HG02981 (cell line): ENCODE measurements around the gene OR11A1.
"Not testable (repeated sequence)": the region's sequence is repeated elsewhere in the genome, so short reads cannot be mapped to it uniquely, and the experiment has no call there.

Experiments
- ATAC-seq: cut with Tn5 transposase; IDR thresholded peaks from one replicate; pipeline ENCODE4 v1.9.1; 2021; ENCODE audit warnings: mild to moderate bottlenecking, moderate library complexity; ENCODE audit not compliant: unreplicated experiment

OR11A1 gene

DNA sequence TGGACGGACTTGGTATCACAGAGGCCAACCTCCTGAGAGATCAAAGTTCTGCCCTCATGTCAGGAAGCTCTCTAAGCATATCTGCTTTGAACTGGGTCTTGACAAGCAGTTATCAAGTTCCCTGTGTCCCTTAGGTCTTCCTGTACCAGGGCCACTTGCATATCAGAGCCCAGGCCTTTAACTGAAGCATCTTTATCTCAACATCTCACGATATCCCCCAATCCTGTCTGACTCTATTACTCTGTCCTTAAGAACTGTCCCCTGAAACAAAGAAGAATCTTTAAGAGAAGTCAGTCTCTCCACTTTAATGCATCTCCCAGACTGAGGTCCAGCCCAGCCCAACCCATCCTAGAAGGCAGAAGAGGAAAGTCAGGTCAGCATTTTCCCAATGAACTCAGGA is 22.7 kb upstream of the OR11A1 start:
- no peak for ATAC-seq

DNA sequence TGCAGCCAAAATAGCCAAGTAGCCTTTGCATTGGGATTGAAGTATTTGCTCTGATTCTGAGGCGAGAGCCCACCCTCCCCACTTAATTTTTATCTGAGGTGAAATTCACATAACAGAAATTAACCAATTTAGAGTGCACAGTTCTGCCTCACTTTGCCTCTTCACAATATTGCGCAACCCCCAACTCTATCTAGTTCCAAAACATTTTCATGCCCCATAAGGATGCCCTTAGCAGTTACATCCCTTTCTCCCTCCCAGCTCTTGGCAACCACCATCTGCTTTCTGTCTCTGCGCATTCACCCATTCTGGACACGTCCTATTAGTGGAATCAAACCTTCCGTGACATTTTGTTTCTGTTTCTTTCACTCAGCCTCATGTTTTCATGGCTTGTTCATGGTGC is 21.9 kb upstream of the OR11A1 start:
- ATAC-seq = no peak

DNA sequence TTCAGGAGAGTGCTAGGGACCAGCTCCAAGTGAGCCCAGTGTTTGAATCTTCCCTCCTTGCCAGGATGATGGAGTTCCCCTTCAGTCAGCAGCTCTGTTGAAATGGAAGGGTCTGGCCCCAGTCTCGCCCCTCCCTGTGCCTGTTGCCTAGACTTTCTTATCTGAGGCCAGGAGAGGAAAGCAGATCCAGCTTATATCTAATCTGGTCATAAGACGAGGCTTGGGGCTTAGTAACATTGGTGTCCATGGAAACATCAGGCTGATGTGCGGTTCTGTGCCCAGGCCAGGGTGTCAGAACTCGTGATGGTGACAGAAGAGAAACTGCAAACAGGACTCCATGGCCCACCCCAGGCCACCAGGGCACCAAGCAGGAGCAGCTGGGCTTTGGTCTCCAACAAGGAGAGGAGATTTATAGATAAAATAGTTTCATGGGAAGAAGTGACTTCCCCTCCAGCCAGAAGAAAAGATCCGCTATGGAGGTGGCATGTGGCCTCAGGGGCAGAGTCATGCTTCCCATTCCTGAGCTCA is 21.1 kb upstream of the OR11A1 start:
- no peak for ATAC-seq

DNA sequence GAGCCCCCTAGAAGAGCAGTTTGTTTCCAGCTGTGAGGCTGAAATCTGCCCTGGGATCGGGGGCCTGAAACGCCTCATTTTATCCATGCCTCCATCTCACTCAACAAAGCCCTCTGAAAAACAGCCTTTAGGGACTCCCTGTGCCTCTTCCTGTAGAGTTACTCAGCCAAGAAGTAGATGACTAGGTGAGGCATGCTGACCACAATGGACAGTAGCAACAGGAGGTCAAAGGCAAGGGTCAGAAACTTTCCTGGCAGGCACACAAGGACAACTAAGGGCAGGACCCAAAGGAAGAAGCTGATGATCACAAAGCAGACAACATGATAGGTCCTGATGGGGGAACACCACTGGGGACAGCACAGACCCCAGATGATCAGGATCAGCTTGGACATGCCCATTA is 18.1 kb upstream of the OR11A1 start:
- ATAC-seq = no peak

DNA sequence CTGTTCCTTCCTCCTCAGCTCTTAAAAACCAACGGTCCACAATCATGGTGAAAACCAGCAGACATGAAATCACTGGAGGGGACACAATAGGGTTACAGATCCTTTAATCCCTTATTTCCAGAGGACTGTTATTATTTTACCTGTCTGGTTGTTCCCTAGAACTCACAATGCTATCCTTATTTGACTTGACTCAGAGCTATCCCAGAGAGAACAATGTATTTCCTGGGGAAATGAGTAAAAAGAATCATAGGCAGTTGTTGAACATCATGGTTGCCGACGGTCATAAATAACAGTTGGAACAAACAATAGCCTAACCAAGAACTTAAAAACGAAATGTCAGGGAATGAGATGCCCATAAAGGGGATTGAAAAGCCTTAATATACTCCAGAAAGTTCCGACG is 9.4 kb upstream of the OR11A1 start:
- ATAC-seq = no peak

DNA sequence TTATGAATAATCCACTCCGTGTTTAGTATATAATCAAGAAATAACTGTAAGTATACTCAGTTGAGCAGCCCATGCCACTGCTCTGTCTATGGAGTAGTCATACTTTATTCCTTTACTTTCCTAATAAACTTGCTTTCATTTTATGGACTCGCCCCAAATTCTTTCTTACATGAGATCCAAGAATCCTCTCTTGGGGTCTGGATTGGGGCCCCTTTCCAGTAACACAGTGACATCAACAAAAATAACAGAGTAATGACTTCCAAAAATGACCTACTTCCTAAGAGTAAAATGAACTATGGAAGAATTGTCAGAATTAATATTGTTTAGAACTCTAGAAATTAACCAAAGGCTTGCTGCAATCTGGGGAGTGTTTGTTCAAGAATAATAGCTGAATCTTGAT is 8.9 kb upstream of the OR11A1 start:
- no peak for ATAC-seq

DNA sequence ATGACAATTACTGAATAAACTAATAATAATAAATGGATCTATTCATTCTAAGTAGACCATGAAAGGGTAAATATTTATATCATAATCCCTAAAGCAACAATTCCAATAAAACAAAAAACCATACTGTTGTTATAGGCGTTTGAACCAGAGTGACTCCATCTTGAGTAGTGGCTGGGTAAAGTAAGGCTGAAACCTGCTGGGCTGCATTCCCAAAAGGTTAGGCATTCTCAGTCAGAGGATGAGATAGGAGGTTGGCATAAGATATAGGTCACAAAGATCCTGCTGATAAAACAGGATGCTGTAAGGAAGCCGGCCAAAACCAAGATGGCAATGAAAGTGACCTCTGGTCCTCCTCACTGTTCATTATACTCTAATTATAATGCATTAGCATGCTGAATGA is 8.4 kb upstream of the OR11A1 start:
- ATAC-seq = no peak

DNA sequence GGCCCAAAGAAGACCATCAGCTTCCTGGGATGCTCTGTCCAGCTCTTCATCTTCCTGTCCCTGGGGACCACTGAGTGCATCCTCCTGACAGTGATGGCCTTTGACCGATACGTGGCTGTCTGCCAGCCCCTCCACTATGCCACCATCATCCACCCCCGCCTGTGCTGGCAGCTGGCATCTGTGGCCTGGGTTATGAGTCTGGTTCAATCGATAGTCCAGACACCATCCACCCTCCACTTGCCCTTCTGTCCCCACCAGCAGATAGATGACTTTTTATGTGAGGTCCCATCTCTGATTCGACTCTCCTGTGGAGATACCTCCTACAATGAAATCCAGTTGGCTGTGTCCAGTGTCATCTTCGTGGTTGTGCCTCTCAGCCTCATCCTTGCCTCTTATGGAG is 5.2 kb upstream of the OR11A1 start:
- ATAC-seq = no peak

DNA sequence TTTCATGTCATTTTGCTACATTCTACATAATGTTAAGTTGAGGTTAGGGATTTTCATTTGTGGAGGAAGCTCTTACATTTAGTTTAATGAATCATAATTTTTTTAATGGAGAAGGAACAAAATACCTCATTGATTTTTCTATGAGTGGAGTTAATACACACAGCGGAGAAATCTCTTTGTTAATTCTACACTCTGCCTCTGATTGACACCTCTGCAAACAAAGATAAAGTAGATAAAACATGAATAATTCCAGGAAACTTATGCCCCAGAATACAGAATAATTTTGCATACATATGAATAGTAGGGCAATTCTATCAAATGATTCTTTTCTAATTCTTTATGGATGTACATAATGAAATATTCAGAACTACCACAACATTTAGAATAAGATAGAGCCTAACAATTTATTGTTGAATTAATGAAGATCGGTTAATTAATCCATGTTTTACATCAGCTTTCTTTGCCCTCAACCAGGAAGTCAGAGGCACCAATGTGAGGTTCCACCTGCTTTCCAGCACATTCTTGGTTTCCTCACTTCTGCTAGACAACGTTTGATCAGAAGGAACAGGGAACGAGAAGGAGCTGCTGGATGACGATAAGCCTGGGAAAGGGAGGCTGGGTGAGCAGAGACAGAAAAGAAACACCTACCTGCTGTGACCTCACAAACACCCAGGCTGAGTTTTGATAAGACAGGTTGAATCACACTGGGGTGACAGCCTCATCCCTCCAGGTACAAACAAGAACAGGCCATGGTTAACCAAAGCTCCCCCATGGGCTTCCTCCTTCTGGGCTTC is 4.3 kb upstream of the OR11A1 start:
- no peak for ATAC-seq

DNA sequence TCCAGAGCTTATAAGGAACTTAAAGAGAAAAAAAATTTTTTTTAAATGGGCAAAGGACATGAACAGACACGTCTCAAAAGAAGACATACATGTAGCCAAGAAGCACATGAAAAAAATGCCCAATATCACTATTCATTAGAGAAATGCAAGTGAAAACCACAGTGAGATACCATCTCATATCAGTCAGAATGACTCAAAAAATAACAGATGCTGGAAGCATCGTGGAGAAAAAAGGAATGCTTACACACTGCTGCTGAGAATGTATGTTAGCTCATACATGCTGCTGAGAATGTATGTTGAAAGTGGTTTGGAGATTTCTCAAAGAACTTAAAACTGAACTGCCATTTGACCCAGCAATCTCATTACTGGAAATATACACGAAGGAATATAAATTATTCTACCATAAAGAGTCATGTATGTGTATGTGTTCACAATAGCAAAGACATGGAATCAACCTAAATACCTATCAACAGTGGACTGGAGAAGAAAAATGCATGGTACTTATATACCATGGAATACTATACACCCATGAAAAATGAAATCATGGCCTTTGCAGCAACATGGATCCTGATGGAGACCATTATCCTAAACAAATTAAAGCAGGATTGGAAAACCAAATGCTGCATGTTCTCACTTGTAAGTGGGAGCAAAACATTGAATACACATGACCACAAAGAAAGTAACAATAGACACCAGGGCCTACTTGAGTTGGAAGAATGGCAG is 5.2 kb downstream of the OR11A1 start:
- no peak for ATAC-seq

DNA sequence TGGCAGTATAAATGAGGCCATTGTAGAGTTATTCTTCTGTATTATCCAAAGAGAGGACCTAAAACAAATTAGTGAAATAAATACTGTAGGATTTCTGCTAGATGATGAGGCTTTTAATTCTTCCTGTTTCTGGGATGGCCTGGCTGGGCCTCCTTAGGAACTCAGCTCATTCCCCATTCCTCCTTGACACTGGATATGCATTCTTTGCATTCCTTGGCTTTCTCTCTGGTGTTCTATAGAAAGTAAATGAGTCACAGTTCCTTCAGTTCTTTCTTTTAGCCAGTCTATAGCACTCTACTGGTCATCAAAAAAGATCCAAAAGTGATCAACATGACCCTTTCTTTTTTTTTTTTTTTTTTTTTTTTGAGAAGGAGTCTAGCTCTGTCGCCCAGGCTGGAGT is 9.2 kb downstream of the OR11A1 start:
- ATAC-seq = no peak

DNA sequence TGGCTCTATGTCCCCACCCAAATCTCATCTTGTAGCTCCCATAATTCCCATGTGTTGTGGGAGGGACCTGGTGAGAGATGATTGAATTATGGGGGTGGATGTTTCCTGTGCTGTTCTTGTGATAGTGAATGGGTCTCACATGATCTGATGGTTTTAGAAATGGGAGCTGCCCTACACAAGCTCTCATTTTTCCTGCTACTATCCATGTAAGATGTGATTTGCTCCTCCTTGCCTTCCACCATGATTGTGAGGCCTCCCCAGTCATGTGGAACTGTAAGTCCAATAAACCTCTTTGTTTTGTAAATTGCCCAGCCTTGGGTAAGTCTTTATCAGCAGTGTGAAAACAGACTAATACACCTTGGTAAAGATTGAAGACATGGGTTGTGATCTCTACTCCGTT is 12.8 kb downstream of the OR11A1 start:
- ATAC-seq = not testable (repeated sequence)

DNA sequence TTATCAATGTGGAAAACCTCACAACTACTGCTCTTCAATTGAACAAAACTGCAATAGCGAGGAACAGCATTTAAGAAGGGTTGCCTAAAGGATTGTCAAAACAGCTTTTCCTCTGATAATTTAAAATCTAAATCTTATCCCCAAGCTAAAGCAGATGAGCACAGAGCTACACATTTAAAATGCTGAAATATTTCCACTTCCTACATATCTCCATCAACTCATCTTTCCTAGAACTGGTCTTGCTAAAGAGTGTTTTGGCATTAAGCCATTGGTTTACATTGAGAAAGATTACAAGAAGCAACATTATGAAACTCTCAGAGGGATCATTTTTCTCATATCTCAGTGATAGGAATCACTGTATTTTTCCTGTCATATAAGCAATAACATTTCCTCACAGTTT is 14.2 kb downstream of the OR11A1 start:
- ATAC-seq = no peak

DNA sequence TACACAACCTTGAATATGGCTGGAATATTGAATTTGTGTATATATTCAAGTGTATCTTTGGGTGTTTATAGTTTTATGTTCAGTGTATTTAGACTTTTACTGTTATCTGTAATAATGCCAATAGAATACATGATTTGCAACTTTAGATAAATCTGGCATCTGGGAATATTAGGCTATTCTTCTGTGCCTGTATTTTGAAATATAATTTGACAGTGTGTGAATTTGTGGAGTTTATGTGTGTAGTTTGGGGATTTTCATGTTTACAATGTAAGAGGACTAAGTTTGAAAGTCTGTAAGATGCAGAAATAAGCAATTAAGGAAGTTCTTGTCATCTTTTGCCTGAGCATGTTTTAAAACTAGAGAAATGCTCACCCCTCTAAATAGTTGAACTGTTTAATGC is 17.9 kb downstream of the OR11A1 start, which contains the start of gene OR10C1:
TSS of gene OR10C1 (plus strand) at position 301 of the 400 bp plus-strand sequence. CDS start 710 bp downstream, outside the sequence.
- ATAC-seq = no peak

DNA sequence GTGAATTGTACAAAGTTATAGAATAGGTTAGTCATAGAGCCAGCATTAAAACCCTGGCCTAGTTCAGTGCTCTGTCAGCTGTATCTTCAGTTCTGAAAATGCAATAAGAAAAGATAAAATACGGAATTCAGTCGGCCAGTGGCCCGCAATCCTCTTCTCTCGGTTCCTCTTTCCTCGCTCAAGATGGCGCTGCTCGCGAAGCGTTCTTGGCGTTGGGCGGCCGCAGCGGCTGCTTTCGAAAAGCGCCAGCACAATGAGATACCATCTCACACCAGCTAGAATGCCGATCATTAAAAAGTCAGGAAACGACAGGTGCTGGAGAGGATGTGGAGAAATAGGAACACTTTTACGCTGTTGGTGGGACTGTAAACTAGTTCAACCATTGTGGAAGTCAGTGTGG is 20.1 kb downstream of the OR11A1 start:
- not testable (repeated sequence) for ATAC-seq

DNA sequence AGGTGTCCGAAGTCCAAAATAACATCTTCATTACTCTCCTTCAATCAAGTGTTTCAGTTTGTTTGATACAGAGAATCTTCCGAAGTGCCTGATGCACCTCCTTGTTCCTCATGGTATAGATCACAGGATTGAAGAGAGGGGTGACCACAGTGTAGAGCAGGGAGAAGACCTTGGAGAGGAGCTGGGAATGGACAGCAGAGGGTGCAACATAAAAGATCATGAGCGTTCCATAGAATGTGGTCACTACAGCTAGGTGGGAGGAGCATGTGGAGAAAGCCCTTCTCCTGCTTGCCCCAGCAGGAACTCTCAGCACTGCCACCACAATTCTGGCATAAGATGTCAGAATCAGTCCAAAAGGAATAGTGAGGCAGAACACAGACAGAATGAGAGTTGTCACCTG is 30.2 kb downstream of the OR11A1 start:
- no peak for ATAC-seq

DNA sequence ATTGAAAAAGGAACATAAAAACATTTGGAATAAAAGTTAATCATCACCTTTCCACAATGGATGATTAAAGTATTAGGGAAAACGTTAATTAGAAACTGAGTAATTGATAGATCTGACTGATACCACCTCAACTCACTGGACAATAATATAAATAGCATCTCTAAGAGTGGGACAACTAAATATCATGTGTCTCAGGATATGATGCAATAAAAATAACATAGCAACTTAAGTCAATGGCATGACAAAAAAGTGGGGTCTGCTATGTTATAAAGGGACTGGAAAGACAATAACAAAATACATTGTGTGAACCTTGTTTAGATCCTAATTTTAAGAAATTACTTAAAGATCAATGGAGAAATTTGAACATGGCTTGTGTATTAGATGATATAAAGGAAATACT is 31.8 kb downstream of the OR11A1 start:
- no peak for ATAC-seq

DNA sequence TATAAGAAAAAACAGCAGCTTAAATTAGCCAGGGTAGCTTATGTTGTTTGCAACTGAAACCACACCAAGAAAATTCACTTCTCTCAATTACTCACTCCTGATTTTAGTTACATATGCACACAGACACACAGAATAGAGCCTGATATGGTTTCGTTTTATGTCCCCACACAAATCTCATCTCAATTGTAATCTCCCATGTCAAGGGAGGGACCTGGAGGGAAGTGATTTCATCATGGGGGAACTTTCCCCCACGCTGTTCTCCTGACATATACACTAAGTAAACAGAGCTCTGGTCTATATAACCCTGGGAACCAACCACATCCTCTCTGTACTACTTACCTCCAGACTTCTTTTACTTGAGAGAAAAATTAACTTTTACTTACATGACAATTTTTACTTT is 32.3 kb downstream of the OR11A1 start:
- no peak for ATAC-seq

DNA sequence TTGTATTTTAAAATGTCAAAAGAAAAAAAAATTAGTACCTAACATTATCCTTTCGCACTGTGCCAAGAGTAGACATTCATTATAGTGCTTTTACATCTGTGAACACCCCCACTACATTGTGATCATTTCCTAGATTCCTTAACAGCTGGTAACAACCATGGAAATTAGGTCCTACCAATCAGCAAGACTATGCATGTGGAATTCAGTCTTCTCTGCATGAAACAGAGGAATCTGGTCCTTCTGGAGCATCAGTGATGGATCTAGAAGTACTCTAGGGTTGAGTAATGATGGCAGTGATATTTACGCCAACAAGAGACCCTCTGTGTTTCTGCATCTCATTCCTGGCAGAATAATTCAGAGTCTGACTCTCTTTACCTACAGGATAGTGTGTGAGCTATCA is 32.7 kb downstream of the OR11A1 start:
- no peak for ATAC-seq

DNA sequence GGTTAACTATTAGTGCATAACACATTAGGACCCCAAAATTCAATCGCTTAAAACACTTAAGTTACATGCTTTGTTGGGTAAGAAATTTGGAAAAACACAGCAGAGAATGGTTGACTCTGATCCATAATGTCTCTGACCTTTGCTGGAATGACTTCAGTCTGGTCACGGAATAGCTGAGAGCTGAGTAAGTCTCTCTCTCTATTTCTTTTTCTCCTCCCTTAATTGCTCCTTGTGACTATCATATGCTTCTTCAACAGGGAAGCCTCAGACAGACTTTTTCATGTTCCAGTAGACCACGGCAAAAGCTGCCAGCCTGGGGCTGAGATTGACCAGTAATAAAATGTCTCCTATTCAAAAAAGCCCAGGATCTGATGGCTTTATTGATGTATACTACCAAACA is 37.4 kb downstream of the OR11A1 start:
- ATAC-seq = no peak

DNA sequence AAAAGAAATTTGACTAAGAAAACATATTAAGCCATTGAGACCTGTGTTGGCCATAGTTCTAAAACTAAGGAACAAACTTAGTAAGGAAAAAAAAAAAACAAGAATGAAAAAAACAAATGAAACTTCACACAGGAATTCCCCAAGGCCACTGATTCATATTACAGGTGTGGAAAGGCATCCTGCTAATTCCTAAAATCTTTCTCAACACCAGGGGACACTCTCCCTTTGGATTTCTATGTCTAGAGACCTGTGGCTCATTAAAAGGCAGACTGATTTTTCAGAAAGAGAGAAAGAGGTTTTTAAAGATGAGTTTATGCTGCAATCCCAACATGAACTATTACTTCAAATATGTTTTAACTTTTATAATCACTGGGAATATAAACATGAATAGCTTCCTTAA is 42.3 kb downstream of the OR11A1 start, which contains the start of gene OR12D1:
TSS of gene OR12D1 (plus strand) at position 341 of the 400 bp plus-strand sequence.
- ATAC-seq = no peak

DNA sequence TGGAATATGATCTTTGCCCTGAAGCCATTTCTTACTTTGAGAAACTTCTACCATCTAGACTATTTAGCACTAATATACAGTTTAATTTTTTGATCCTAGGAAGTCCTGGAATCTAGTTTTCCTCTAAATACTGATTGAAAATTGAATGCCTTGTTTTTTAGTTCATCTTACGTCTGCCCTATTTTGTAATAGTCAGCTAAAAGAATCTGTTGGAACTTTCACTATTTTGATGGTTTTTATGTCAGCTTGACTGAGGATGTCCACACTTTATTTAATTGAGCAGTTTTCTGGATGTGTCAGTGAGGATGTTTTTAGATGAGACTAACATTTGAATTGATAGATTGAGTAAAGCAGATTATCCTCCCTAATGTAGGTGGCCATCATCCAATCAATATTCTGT is 53.1 kb downstream of the OR11A1 start:
- no peak for ATAC-seq
